ENCODE measurements around the gene GRHPR.

DNA sequence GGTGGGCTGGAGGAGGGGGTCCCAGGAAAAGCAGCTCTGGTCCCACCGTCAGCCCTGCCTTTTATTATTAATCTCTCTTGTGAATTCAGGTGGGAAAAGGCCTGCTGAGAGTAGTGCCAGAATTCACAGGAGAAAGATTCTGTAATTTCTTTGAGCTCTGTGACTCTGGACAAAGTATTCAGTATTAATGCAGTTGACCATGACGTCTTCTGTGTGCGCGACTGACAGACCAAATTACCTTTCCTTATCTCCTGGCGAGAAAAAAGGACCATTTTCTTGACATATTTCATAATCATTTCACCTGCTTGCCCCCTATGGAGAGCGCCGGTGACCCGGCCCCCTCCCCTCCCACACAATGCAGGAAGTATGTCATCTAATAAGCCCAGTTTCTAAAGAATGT lies 26.8 kb upstream of the GRHPR start:
- TF ChIP-seq ELF4 (IDR thresholded peaks at IDR 0.05), result no peak
- no peak for TF ChIP-seq FOXM1 (IDR thresholded peaks at IDR 0.05; ENCODE audit: borderline replicate concordance)
- TF ChIP-seq FOXK2 (IDR thresholded peaks at IDR 0.05), result no peak
- TF ChIP-seq HDGF (IDR thresholded peaks at IDR 0.05; ENCODE audit: borderline replicate concordance), result no peak
- TF ChIP-seq BHLHE40 (IDR thresholded peaks at IDR 0.05; ENCODE audit: borderline replicate concordance), result no peak
- TF ChIP-seq FOXA1 (IDR thresholded peaks at IDR 0.05), result no peak
- no peak for TF ChIP-seq SP1 (IDR thresholded peaks at IDR 0.05)
- TF ChIP-seq ARNT (IDR thresholded peaks at IDR 0.05), result no peak
- no peak for TF ChIP-seq LEF1 (IDR thresholded peaks at IDR 0.05; ENCODE audit: borderline replicate concordance)
- no peak for TF ChIP-seq SUZ12 (IDR thresholded peaks at IDR 0.05)
- TF ChIP-seq NFRKB (IDR thresholded peaks at IDR 0.05), result no peak
- TF ChIP-seq L3MBTL2 (conservative IDR thresholded peaks at IDR 0.05), result no peak
- no peak for TF ChIP-seq TARDBP (IDR thresholded peaks at IDR 0.05)
- TF ChIP-seq ZNF384 (IDR thresholded peaks at IDR 0.05), result no peak

Data from HEK293T (cell line).